AML-193 (cell line): ENCODE results near the gene MSRB1.
A peak's percentile ranks its signal among the peaks of the same experiment; 100 is the strongest.
"Not testable (repeated sequence)": the region's sequence is repeated elsewhere in the genome, so short reads cannot be mapped to it uniquely, and the experiment has no call there.

Experiments
- DNase-seq, 2 experiments: peaks; one replicate each; lab custom pipeline; 2025; lab: John Stamatoyannopoulos, UW

The MSRB1 gene

DNA sequence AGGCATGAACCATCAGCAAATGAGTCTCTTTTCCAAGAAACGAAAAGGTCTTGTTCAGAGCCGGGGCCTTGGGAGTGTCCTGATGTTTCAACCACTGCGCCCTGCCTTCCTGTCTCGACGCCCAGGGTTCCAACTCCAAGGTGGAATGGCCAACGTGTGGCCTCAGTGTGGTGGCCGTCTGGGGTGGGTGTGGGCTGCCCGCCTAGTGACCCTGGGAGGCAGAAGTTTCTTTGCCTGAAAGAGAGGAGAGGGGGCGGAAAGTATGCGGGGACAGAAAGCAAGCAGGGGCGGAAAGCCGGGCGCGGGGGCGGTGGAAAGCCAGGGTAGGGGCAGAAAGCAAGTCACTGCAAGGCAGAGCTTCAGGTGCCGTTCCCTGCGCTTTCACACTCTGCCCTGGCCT, 4.1 kb downstream of the MSRB1 start:
- DNase-seq: no peak

DNA sequence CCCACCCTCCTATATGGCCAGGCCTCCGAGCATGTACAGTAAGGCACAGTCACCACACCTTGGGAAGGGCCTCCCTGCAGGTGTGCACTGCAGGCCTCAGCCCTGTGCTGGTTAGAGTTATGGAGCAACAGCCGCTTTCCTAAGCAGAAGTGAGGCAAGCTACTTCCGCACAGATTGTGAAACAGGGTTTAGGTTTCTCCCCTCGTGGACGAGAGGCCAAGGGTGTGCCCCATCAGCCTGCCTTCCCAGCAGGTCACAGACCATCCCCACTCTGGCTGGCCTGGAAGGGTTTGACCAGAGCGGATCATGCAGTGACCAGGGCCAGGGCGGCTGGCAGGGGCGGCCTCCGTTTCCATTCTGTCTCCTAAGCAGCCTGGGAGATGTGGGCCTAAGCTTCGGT, 4.7 kb downstream of the MSRB1 start:
- peak; percentile 63 to 81 for DNase-seq

- no peak for DNase-seq
These were observed 6.0 kb downstream of the MSRB1 start for GRCh38 chr16:1936945-1937479.

- DNase-seq: no peak
These were observed 9.8 kb downstream of the MSRB1 start for GRCh38 chr16:1933097-1933661.

DNA sequence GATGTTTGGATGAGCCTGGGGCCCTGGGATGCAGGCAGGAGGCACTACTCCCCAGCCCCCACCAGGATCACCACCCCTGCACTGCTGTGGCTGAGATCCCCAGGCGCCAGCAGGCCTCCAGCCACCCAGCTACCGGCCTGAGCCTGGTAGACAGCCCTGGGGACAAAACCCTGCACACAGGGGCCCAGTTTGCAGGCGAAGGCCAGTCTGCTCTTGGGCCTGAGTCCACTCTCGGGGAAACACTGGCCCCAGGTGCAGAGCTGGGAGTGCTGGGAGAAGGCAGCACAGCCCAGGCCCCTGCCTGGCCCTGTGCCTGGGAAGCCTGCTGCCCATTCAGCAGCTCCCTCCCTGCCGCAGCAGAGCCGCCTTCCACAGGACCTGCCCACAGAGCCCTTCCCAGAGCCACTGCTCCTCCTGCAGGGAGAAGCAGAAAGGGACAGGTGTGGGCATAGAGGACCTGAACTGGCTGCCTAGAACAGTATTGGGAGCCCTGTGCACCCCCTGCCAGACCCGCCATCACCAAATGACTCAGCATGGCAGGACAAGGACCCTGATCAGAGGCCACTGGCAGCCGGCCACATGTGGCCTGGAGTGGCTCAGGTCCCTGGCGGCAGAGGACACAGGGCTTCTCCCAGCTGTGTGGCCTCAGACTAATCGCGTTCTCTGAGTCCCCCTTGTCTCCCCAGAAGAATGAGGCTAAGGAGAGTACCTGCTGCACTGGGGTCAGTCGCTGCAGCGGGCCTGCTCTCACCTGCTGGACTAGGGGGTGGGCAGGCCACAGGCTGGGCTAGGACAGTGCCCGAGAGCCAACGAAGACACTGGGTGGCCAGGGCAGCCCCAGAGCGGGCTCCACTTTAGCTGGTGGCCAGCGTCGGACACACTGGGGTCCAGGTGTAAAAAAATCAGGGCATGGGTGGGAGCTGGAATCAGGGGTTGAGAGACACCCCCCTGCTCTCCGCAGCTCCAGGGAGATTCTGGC, 10.7 kb downstream of the MSRB1 start:
- DNase-seq: no peak

DNA sequence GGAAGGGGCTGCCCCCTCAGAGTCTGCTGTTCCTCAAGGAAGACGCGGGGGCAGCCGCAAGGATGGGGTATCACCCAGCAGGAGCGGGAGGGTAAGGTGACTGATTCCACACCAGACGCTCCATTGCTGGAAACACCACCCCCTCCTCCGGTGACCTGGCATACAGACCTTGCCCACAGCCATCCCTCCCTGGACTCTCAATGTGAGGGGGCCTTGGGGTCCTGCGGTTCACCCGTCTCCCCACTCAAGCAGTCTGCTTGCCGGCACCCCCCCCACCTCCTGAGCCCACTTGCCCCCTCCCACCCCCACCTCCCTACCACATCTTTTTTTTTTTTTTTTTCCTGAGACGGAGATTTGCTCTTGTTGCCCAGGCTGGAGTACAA, 12.7 kb downstream of the MSRB1 start:
- DNase-seq: no peak

GRCh38 chr16:1929578-1930337, 13.2 kb downstream of the MSRB1 start:
- peak; percentile 73 to 76 for DNase-seq

DNA sequence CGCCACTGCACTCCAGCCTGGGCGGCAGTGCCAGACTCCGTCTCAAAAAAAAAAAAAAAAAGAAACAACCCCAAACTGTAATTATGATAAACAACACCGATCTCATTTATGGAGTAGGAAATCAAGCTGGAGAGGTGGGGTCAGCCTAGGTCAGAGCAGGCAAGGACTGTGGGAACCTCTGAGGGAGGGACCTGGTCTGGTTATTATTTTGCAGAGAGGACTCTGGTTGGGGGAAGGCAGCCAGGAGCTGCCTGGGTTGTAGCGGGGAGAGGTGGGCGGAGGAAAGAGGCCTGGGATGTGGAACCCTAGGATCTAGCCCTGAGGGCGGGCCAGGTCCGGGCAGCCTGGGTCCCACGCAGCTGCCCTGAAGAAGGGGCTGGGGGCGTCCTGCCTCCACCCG, 13.9 kb downstream of the MSRB1 start:
- peak in 1 of 2 experiments; percentile 10 for DNase-seq

DNA sequence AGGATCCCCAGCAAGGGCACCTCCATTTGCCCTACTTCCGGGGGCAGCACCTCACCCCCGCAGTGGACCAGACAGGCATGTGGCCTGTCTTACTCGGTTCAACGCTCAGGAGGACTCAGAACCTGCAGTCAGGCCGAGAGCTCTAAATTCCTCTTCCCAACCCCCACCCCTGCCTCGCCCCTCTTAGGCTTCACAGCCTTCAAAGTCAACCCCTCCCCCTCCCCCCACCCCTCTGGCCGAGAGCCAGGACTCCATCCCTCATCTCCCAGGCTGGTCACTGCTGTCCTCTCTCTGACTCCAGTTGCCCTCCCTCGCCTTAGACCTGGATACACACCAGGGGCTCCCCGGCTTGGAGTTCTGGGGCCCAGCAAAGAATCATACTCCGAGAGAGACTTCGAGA, 16.7 kb downstream of the MSRB1 start:
- DNase-seq: no peak

DNA sequence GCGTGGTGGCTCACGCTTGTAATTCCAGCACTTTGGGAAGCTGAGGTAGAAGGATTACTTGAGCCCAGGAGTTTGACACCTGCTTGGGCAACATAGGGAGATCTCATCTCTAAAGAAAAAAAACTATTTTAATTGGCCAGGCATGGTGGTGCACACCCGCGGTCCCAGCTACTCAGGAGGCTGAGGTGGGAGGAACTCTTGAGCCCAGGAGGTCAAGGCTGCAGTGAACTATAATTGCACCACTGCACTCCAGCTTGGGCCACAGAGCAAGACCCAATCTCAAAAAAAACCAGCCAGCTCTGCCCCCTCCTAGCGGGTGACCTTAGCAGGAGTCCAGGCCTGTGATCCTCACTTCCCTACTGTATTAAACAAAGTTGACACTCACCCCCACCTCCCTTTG, 18.9 kb downstream of the MSRB1 start:
- no peak for DNase-seq

GRCh38 chr16:1923299-1924034, 19.5 kb downstream of the MSRB1 start:
- DNase-seq: no peak

- DNase-seq: no peak
These were observed 20.6 kb downstream of the MSRB1 start for GRCh38 chr16:1922357-1922756.

DNA sequence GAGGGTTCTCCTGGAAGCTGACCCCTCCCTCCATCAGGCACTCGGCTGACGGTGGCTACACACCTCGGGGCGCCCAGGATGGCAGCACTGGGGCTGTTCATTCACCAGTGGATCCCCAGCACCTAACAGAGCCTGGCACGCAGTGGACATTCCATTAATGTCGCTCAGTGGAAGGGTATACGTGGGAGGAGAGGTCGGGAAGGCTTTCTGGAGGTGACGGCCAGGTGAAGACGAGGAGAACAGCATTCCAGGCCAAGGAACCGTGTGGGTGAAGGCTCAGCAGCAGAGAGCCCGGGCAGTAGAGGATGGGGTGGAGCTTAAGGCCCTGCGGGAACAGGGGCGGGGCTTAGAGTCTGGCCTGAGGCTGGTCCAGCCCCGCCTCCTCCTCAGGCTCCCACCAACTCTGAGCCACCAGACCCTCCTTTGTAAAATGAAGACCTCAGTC, 22.2 kb downstream of the MSRB1 start:
- no peak for DNase-seq

DNA sequence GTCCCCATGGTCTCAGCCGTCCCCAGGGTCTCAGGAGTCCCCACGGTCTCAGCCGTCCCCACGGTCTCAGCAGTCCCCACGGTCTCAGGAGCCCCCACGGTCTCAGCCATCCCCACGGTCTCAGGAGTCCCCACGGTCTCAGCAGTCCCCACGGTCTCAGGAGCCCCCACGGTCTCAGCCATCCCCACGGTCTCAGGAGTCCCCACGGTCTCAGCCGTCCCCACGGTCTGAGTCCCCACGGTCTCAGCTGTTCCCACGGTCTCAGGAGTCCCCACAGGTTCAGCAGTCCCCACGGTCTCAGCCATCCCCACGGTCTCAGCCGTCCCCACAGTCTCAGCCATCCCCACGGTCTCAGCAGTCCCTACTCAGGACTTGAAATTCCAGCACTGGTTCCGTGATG, 22.9 kb downstream of the MSRB1 start:
- DNase-seq: not testable (repeated sequence)

DNA sequence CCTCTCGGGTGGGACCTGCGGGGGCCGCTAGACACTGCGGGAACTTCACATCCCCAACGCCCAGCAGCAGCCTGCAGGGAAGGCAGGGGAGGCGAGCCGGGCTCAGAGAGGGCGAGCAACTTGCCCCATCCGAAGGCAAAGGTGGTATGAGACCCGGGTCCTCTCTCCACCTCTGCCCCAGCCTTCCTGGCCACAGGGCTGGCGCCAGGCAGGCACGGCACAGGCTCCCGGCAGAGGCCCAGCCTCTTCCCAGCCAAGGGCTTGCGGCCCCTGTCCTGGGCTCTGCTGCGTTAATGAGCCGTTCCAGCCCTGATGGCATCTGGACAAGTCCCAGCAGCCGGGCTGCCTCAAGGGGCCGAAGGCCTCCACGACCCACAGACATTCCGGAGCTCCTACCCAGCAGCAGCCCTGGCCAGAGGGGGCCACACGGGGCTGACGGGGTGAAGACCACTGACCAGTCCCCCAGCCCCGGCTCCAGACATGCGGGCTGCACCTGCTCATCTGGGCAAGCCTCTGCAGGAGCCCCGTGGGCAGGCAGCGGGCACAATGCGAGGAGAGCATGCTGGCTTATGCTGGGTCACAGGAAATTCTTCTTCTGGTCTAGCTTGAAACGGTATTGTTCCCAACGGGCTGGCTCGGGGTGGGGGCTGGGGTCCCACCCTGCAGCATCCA, 23.5 kb downstream of the MSRB1 start:
- no peak for DNase-seq

DNA sequence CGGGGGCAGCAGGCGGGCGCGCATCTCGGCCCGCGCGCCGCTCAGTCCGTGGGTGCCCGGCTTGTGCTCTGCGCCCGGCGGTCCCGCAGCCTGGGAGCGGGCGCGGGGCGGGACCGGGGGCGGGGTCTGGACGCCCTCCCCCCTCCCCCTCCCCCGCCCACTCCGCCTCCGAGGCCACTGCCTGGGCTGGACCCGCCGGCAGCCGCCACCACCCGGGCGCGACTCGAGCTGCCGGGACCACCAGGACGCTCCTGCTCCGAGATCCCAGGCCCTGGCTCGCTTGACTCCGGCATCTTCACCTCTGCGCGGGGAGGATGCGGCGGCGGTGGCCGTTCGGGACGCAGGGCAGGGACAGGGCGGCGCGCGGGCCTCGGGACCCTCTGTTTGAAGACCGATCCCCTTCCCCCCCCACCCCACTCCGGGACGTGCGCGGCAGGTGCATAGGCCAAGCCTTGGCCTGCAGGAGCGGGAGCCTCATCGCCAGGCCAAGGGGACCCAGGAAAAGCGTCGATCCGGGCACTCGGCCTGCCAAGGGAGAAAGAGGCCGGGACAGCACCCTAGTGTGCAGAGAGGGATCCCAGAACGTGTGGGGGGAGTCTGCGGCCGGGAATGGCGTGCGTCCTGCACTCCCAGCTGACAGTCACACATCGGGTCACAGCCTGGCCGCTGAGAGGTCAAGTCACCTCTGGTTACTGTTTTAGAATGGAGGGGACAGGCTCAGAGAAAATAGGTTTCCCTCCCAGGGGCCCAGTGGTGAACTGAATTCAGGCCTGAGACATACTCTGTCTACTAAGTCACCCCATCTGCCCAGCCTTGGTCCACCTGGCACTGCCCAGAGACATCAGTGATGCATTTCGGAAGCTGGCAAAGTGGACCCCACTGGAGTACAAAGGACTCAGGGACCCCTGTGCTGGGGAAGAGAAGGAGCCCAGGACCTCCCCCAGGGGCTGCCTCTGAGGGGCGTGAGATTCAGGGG, 24.4 kb downstream of the MSRB1 start, which contains the start of gene HS3ST6:
Gene HS3ST6, minus strand, starts transcription at position 65 of the 976 bp plus-strand sequence. CDS start 92 bp downstream, outside the sequence.
- DNase-seq: no peak

DNA sequence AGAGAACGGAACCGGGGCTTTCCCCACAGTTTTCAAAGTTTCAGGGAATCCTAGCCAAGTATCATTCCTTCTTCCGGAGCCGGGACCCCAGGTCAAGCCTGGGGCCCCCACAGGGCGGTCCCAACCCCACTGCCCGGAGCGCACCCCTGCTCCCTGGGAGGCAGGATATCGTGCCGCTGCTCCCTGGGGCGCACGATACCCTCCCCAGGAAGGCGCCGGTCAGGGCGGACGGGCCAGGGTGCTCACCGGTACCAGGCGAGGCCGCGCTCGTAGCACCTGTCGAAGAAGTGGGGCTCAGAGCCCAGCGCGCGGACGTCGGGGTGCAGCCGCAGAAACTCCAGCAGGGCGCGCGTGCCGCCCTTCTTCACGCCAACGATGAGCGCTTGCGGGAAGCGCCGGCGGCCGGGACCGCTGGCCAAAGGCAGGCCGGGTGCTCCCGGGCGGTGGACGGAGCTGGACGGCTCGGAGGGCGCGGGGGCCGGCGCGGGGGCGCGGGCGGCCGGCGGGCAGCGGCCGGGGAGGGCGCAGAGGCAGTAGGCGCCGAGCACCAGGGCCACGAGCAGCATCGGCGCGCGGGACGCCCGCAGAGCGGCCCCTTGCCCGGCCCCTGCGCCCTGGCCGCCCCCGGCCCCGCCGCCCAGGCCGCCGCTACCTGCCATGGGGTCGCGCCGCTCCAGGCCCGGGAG, 25.2 kb downstream of the MSRB1 start:
- no peak for DNase-seq

DNA sequence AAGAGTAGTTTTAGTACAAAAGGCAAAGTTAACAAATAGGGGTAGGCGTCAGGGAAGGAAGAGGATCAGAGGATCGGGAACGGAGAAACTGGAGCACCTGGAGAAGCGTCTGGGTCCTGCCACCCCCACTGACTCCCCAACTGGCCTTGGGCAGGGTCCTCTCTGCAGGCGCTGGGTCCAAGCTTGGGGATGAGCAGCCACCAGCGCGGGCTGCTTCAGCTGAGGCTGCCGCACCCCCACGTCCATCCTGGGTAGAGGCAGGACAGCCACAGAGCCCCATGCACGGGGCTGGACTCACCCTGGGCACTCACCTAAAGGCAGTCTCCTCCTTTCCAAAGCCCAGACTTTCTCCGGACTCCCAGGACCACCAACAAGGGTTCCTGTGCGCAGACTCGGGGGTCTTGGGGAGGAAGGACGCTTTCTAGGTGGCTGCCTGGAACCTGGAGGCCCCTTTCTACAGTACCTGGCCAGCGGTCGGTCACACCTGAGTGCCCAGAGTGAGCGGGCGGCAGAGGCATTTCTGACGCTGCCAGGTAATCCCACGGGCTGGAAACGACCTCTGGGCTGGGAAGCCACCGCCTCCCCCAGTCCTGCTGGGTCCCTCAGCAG, 25.8 kb downstream of the MSRB1 start:
- no peak for DNase-seq

GRCh38 chr16:1916640-1916990, 26.4 kb downstream of the MSRB1 start:
- DNase-seq: no peak
